GOT3 (cell line): ENCODE measurements around the gene ABCC3.

Experiments
- DNase-seq: peaks from one replicate; lab custom pipeline; 2025; ENCODE audit warnings: mixed read lengths; lab: John Stamatoyannopoulos, UW

The ABCC3 gene

DNA sequence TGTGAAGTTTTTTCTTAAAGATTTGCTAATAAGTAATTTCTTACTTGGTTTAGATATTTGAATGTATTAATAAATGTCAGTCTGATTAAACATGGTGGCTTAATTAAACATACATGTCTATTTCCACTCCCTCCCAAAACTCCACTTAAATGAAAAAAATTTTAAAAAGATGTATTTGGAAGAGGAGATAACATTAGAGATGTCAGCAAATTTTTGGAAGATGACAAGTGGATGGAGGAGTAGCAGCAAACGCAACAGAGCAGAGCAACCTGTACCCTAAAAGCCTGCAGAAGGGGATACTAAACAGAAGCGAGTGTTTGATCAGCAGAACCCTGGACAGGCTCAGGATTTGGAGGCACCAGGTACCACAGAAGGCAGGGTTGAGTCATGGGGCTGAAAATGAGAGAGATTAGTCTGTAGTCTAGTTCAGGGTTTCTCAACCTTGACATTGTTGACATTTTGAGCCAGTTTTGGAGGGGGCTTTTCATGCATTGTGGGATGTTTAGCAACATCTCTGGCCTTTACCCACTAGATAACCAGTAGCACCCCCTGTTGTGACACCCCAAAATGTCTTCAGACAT is 102.5 kb downstream of the ABCC3 start:
- no peak for DNase-seq

DNA sequence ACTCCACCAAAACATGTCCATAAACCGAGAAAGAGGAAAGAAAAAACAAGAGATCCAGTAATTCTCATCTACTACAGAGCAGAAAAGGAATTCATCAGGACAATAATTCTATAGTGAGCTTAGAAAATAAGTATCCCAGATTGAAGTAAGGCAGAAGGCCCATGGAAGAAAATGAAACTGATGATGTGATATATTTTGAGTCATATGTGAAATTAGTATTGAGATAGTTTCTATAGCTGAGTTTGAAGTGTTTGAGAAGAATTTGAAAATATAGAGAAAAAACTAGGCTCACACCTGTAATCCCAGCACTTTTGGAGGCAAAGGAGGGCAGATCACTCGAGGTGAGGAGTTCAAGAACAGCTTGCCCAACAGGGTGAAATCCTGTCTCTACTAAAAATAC is 104.4 kb downstream of the ABCC3 start:
- no peak for DNase-seq
